DND-41 (cell line): ENCODE data around the gene ELK1.

ENCODE experiments used
- EZH2 ChIP-seq: IDR thresholded peaks from 3 replicates; pipeline ENCODE4 v1.6.1; 2012; ENCODE audit warnings: borderline replicate concordance, low read depth, mild to moderate bottlenecking, moderate library complexity, low read length, inconsistent platforms; ENCODE audit not compliant: severe bottlenecking
- TF ChIP-seq, protein P1 (sequence below): IDR thresholded peaks from 2 replicates; pipeline ENCODE4 v1.5.1; 2012; ENCODE audit warnings: borderline replicate concordance, low read length, moderate library complexity, mild to moderate bottlenecking; ENCODE audit not compliant: poor library complexity, severe bottlenecking; ENCODE audit errors: extremely low read depth

DNA sequence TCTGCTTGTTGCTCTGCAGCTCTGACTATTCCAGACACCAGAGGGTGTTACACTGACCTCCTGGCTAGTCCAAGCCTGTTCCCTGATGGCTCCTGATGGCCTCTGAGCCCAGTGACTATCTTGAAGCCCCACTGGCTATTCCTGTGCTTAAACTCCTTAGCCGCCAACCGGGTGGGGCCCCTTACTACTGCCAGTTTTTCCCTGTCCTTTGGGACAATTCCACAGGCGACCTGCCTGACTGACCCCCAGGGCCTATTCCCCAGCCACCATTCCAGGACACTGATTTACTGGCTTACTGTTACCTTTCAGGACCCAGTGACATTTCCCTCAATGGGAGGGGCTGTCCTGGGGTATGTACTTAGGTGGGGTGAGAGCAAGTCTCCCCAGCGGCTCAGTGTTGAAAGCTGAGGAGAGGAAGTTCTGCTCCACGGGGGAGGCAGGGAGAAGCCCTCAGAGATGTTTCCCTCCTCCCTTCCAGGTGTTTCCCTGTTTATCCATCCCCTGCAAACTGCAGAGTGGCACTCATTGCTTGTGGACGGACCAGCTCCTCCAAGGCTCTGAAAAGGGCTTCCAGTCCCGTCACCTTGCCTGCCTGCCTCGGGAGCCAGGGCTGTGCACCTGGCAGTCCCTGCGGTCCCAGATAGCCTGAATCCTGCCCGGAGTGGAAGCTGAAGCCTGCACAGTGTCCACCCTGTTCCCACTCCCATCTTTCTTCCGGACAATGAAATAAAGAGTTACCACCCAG is 64.1 kb downstream of the ELK1 start:
- TF ChIP-seq, protein P1, sequence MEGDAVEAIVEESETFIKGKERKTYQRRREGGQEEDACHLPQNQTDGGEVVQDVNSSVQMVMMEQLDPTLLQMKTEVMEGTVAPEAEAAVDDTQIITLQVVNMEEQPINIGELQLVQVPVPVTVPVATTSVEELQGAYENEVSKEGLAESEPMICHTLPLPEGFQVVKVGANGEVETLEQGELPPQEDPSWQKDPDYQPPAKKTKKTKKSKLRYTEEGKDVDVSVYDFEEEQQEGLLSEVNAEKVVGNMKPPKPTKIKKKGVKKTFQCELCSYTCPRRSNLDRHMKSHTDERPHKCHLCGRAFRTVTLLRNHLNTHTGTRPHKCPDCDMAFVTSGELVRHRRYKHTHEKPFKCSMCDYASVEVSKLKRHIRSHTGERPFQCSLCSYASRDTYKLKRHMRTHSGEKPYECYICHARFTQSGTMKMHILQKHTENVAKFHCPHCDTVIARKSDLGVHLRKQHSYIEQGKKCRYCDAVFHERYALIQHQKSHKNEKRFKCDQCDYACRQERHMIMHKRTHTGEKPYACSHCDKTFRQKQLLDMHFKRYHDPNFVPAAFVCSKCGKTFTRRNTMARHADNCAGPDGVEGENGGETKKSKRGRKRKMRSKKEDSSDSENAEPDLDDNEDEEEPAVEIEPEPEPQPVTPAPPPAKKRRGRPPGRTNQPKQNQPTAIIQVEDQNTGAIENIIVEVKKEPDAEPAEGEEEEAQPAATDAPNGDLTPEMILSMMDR, result no peak
- no peak for TF ChIP-seq EZH2
